ENCODE measurements around the gene TBX10. TPM values are rescaled to one million over a fixed set of nuclear protein-coding genes. Genes with fewer than 3 reads are reported as not detected.
"Not testable (repeated sequence)": the region's sequence is repeated elsewhere in the genome, so short reads cannot be mapped to it uniquely, and the experiment has no call there.

Gene TBX10
- total and polyA plus RNA-seq, 2 of the 8 experiments (the other 6 are each of a cell fraction or from before 2014, with no cell fraction given), result 0.09 TPM; not detected in 1

DNA sequence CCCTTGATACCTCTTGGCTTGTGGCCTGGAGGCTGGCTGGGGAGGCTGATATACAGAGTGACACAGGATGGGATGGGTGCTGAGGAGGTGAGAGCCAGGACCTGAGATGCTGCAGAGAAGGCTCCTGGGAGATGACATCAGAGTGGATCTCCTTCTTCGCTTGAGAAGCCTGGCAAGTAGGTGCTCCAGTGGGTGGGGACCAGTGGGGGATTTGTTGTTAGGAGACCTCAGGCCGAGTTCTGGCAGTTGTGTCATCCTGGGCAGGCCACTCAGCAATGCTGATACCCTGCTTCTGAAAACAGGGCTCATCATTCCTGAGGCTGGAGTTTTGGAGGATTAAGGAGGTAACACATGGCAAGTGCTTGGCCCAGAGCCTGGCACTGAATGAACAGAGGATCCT, 34.7 kb downstream of the TBX10 start (continued):
- no peak for TF ChIP-seq SRF (IDR thresholded peaks at IDR 0.05; ENCODE audit: low read depth, low read length)
- TF ChIP-seq SIN3A (conservative IDR thresholded peaks at IDR 0.05 in 1 of 2, IDR thresholded peaks at IDR 0.05 in 1 of 2; ENCODE audit: low read depth in 1 of 2, low read length in 2 of 2), result no peak
- no peak for TF ChIP-seq RFX5 (IDR thresholded peaks at IDR 0.05; ENCODE audit: borderline replicate concordance, low read depth, low read length)
- no peak for TF ChIP-seq POLR2A (IDR thresholded peaks at IDR 0.05; ENCODE audit: control extremely low read depth in 1 of 2, low read depth in 2 of 2, low read length in 2 of 2)
- no peak for TF ChIP-seq POLR2AphosphoS5 (IDR thresholded peaks at IDR 0.05; ENCODE audit: low read depth, low read length)
- no peak for TF ChIP-seq TCF12 (IDR thresholded peaks at IDR 0.05; ENCODE audit: low read depth, low read length)
- no peak for TF ChIP-seq ZNF274 (IDR thresholded peaks at IDR 0.05; ENCODE audit: borderline replicate concordance, extremely low read depth, low read length)
- no peak for TF ChIP-seq BCL11A (IDR thresholded peaks at IDR 0.05; ENCODE audit: low read depth in 2 of 2, low read length in 2 of 2)
- no peak for TF ChIP-seq PHF8 (conservative IDR thresholded peaks at IDR 0.05; ENCODE audit: low read depth, low read length)

DNA sequence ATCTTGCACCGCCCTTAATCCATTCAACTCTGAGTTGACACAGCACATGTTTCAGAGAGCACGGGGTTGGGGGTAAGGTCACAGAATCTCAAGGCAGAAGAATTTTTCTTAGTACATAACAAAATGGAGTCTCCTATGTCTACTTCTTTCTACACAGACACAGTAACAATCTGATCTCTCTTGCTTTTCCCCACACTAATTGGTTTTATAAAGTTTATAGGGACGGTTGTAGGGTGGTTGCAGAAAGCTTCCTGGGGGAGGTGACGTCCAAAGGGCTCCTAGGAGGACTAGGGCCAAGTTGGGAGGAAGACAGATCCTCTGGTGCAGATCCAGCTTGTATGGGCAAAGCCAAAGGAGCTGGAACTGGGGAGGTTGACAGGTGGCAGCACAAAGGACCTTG, 35.4 kb downstream of the TBX10 start:
- FAIRE-seq; H3K36me3 ChIP-seq (ENCODE audit: control insufficient read depth in 2 of 4, insufficient read depth in 4 of 4, low read length in 3 of 4); H4K20me1 ChIP-seq (replicated peaks in 1 of 2; ENCODE audit: control insufficient read depth in 1 of 2, insufficient read depth in 2 of 2, low read length in 2 of 2); H3K79me1 ChIP-seq (ENCODE audit: low read depth, low read length); H3K4ac ChIP-seq (replicated peaks; ENCODE audit: insufficient read length, low read depth, low read length); H2BK120ac ChIP-seq (replicated peaks; ENCODE audit: low read depth, low read length); H3K9ac ChIP-seq (replicated peaks in 1 of 4; ENCODE audit: extremely low read depth in 1 of 4, low read depth in 3 of 4, low read length in 3 of 4); H4K8ac ChIP-seq (ENCODE audit: extremely low read depth, insufficient read depth, low read length); DNase-seq (ENCODE audit: low read depth in 1 of 2, low spot score in 2 of 2); H3K27ac ChIP-seq (ENCODE audit: low read depth, low read length); H3K9me3 ChIP-seq (ENCODE audit: insufficient read depth in 2 of 2, low read depth in 1 of 2, low read length in 1 of 2); H3K23ac ChIP-seq (ENCODE audit: insufficient read length); H3K23me2 ChIP-seq (ENCODE audit: low read depth, low read length); H3K79me2 ChIP-seq (ENCODE audit: control insufficient read depth in 1 of 2, insufficient read depth in 2 of 2, low read length in 2 of 2); H3K27me3 ChIP-seq (replicated peaks in 1 of 4; ENCODE audit: control insufficient read depth in 3 of 4, extremely low read depth in 1 of 4, insufficient read depth in 3 of 4, low read length in 3 of 4); H3K56ac ChIP-seq (replicated peaks; ENCODE audit: insufficient read length, low read depth, low read length); H4K91ac ChIP-seq (replicated peaks; ENCODE audit: insufficient read length, low read length); H3K14ac ChIP-seq (ENCODE audit: insufficient read length); H2AFZ ChIP-seq (ENCODE audit: low read length): not testable (repeated sequence)
- ChIA-PET CTCF (ENCODE audit: partially characterized antibody) (interaction anchor here (0.7 to 1.1 kb wide), 5 partner anchors 9 to 32 kb away, joined by 3 read pairs; partner anchors contain the start of gene GSTP1), POLR2A (ENCODE audit: partially characterized antibody) (interaction anchor here (0.9 to 2.8 kb wide), 4 partner anchors 9 to 20 kb away, joined by 3 to 25 read pairs (median 4); partner anchors contain the start of gene GSTP1)
- Histone ChIP-seq H2BK20ac (ENCODE audit: low read length) (0 out of 2 replicates have a peak overlapping the region, but pooled peaks have one; percentile 80), H3K18ac (ENCODE audit: extremely low read depth, low read length) (peak overlapping the region; percentile 52), H2BK12ac (ENCODE audit: low read depth, low read length) (peak overlapping the region; percentile 94), H3K4me3 (ENCODE audit: extremely low read depth in 1 of 4, insufficient read depth in 2 of 4, low read depth in 3 of 4, low read length in 4 of 4) (0 out of 8 replicates have a peak overlapping the region, but pooled peaks of 1 of the 4 experiments have one; percentile 10), H4K5ac (ENCODE audit: insufficient read length, low read depth, low read length) (peak overlapping the region; percentile 3), H2AK5ac (ENCODE audit: low read depth, low read length) (0 out of 2 replicates have a peak overlapping the region, but pooled peaks have one; percentile 58), H2BK15ac (ENCODE audit: low read length) (0 out of 2 replicates have a peak overlapping the region, but pooled peaks have one; percentile 12), H2BK5ac (ENCODE audit: low read depth, low read length) (peak overlapping the region; percentile 63; the same call in 1 of the 2 replicates), H3K4me1 (replicated peaks in 1 of 4; ENCODE audit: control insufficient read depth in 3 of 4, insufficient read depth in 4 of 4, low read length in 3 of 4) (peaks cover 5 to 27% (median 17%) of the 10 kb centered on the region in 4 experiments; a peak in 6 of 7 replicates), H3K4me2 (ENCODE audit: insufficient read depth in 1 of 2, low read depth in 2 of 2, low read length in 2 of 2) (peak overlapping the region in 1 of 2 experiments; percentile 64; a peak in 2 of 4 replicates)
- 95% methylated on average over 2 of the region's 4 CpGs; no CpG with 5 or more reads in 1 of the 2 experiments for WGBS, 2 experiments (ENCODE audit: extremely low coverage in 1 of 2, insufficient coverage in 1 of 2, insufficient read length in 1 of 2, insufficient replicate concordance in 2 of 2, low coverage in 1 of 2, low lambda C conversion rate in 2 of 2, missing lambda C conversion rate in 1 of 2)
